NCI-H1694 treated with DMSO at 0.1 percent for 48 hours (cell line): ENCODE measurements around the gene RGS3.
"Not testable (repeated sequence)": the region's sequence is repeated elsewhere in the genome, so short reads cannot be mapped to it uniquely, and the experiment has no call there.

Experiments used
- DNase-seq: peaks from one replicate; lab custom pipeline; 2025; lab: John Stamatoyannopoulos, UW

The RGS3 gene

DNA sequence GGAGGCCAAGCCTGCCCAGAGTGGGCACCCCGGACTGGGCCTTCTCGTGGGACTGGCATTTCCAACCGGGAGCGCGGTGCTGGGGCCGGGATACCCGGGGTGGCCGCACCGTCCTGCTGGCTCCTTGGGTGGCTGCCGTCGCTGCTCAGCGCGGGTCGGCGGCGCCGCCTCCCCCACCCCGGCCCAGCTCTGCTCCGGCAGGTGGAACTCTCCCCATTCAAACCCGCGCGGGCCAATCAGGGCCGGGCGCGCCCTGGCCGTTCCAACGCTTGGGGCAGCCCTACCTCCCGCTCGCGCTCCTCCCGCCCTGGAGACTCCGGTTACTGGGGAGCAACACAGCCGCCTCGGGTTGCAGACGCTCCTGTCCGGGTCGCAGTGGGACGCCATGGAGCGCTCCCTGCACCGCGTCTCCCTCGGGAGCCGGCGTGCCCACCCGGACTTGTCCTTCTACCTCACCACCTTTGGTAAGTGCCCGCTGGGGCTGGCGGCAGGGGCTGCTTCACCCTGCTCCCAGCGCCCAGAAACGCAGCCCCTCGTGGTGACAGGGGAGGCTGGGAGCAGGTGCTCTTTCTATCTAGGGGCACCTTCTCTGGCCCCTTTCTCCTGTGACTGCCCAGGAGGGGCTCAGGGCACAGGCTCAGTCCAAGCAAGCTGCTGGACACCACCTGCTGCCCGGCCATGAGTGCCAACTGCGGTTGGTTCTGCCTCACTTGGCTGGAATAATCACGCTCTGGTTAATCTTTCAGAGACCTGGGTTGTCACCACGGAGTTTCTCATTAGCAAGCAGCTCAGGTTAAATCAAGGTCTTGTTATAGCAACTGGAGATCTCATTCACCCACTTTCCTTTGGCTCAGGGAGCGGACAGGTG lies at the start of gene RGS3:
Gene RGS3 (plus strand): TSS at position 310 of the 868 bp plus-strand sequence. CDS start 76 bp downstream, at position 386.
- no peak for DNase-seq

DNA sequence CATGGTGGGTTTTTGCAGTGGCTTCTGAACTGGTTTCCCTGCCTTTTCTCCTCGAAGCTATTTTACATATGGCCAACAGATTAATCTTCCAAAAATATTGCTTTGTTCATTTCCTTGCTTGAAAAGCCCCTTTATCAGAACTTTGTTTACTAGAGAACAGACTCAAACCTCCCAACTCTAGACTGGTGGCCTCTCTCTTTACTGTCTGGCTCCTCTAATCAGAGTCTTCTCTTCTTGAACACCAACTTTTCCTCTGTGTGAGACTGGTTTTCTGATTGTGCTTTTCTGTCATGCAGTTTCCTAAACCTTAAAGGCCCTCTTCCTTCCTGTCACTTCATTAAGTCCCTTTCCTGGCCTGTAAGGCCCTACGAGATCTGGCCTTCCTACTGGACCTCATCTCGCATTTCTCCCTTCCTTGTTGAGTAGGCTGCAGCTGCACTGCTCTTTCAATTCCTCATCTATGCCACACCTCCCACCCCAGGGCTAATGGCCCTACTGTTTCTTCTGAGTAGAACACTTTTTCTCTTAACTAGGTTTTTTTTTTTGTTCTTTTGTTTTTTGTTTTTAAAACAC lies 47.3 kb upstream of the RGS3 start:
- DNase-seq, result no peak

DNA sequence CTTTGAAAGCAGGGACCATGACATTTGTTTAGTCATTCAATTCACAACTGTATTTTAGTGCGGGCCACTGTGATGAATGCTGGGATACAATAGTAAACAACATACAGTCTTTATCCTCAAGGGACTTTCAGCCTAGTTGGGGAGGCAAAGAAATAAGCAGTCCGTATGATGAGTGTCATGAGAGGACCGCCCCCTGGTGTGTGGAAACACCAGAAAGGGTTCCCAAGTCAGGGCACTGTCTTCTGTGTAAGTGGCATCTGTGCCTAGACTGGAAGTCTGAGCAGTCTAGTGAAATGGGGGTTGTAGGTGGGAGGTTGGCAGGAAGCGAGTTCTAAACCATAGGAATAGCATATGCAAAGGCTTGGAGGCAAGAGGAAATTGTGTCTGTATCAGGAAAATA lies 46.2 kb upstream of the RGS3 start:
- no peak for DNase-seq

DNA sequence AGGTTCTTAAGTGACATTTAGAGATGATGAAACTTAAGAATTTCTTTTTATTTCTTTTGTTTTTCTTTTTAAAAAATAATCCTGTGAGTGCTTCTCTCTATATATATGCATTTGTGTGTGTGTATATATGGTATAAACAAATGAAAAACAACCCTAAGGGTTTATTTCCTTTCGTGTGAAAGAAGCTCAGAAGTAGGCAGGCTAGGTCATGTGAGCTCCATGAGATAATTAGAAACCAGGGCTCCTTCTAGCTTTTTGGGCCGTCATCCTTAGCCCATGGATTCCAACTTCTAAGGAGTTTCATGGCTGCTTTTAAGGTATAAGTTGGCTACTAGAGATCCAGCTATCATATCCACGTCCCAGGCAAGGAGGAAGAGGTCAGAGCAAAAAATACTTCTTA lies 41.8 kb upstream of the RGS3 start:
- no peak for DNase-seq

DNA sequence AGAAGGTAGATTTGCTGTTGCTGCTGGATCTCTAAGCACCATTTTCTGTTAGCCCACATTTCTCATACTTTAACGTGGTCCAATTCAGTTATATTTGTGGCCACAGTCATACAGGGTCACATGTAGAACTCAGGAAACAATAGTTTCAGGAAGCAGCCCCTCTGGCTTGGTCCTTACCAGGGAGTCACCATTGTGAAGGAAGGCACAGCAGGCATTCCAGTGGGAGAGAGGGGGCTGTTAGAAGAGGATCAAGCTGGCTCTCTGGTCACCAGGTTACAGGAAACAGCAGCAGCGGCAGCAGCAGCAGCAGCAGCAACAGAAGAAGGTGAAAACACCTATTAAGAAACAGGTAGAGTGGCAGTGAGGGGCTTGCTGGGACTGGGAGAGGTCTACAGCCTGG lies 38.5 kb upstream of the RGS3 start:
- DNase-seq, result no peak

DNA sequence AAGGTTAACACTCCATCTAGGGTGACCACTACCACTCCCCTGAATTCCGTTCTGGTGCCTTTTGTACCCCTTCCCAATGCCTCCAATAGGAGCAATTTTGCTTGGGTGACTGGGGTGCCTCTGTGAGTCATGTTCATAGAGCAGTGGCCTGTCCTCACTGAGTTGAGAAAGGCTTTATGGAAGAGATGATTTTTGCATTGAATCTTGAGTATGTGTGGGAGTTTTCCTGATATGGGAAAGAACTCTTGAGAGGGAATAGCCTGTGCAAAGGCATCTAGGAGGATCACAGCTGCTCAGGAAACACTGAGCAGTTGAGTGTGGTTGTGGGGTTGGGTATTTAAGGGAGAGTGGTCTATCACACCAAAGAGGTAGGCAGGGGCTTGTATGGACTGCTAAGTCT lies 36.8 kb upstream of the RGS3 start:
- no peak for DNase-seq

DNA sequence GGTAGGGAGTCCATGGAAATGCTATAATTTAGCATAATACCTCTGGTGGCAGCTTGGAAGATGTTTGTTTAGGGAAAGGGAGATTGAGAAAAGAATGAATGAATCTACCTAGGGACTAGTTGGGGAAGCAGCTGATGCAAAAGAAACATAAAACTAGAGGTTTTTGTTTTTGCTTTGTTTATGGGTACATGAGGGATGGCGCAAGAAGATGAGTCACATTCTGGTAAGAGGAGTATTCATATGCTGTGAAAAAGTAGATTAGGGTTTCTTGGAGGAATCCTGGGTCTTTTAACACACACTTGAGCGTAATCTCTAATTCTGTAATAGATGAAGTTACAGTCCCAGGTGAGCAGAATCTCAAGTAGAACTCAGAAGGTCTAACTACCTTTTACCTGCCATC lies 35.9 kb upstream of the RGS3 start:
- DNase-seq, result no peak

DNA sequence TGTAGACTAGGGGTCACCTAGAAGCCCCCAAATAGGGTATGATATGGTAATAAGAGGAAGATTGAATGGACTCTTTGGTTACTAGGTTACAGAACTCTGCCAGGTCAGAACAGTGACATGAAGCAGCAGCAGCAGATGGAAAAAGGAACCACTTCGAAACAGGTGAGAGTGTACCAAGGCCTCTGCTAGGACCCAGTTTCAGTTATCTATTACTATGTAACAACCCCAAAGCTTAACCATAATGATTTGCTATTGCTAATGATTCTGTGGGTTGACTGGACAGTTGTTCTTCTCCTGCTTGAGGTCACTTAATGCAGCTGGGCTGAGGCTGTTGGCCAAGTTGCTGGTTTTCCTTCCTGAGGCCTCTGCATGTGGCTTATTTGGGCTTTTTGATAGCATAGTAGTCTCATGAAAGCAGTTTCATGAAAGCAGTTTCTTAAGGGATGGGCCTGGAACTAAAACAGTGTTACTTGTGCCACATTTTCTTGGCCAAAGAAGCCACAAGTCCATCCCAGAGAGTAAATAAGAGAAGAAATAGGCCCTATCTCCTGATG lies 35.4 kb upstream of the RGS3 start:
- DNase-seq, result no peak

DNA sequence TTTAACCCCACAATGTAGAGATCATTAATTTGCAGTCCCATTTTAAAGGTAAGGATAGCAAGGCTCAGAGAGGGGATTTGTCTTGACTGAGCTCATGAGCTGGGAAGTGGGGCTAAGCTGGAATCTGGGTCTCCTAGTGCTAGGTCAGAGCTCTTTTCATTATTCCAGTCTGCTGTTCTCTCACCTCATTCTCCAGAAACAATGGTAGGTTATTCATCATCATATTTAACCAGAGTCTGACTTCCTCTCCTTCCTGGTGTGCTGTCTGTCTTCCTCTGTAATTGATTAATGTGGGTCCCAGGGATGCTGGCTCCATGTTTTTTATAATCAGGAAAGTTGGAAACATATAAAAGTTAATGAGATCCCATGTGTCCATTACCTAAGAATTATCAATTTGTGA lies 32.3 kb upstream of the RGS3 start:
- DNase-seq, result no peak

DNA sequence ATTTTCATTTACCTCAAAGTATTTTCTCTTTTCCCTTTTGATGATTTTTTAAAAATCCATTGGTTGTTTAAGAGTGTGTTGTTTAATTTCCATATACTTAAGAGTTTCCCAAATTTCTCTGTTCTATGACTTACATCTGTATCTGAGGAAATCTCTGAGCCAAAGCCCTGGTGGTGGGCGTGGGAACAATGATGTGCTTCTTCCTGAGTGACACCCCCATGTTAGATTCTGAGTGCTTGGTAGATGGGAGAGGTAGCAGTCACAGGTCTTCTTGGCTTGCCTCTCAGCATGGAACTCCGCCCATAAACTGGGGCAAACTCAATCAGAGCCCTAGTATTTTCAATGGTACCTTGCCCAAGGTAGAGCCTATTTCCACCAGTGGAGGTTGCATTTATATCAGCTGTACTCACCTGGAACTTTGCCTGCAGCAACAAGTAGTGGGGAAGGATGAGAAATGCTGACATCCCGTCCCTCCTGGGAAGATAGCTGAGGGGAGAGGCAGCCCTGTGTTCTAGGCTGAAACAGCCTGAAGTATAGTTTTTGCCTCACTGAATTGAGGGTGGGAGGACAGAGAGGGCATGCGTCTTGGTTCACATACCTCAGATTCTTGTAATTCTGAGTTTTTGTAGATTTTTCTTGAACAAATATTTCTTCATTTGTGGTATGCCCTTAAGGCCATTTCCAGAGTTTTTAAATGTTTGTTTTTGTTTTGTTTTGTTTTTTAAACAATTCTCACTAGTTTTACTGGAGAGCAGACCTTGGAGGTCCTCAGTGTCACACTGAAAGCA lies 26.6 kb upstream of the RGS3 start:
- DNase-seq, result no peak

DNA sequence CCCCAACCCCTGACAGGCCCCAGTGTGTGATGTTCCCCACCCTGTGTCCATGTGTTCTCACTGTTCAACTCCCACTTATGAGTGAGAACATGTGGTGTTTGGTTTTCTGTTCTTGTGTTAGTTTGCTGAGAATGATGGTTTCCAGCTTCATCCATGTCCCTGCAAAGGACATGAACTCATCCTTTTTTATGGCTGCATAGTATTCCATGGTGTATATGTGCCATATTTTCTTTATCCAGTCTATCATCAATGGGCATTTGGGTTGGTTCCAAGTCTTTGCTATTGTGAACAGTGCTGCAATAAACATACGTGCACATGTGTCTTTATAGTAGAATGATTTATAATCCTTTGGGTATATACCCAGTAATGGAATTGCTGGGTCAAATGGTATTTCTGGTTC lies 25.8 kb upstream of the RGS3 start:
- DNase-seq, result not testable (repeated sequence)

DNA sequence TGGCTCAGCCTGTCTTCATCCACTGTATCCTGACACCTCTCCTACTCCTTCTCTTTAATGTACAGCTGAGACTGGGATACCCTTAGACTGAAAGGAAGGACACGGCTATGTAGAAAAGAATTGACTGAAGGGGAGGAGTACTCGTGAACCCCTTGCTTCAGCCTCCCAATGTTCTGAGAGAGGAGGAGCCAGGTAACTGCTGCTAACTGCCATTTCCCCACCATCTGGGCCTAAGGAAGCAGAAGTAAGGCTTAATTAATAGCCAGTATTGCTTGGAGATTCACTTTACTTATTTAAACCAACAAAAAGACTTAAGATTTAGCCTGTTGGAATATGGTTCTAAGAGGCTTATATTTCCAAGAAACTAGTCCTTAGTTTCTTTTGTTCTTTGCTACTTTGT lies 18.8 kb upstream of the RGS3 start:
- DNase-seq, result no peak

DNA sequence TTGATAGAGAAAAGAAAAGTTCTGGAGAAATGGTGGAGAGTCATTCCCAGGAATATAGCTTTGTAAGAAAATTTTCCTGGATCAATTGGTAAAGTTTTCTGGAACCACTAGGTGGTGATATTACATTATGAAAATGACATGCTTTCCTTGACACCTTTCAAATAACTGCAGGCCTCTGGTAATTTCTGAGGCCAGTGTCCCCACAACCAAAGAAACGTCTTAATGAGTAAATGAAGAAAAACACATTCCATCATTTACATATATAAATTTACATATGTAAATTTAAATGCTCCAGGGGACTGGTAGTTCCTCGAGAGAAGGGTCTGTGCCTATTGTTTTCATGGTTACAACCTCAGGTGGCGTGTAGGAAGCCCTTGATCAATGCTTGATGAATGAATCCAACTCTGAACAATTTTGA lies 17.2 kb upstream of the RGS3 start:
- peak; percentile 40 for DNase-seq

DNA sequence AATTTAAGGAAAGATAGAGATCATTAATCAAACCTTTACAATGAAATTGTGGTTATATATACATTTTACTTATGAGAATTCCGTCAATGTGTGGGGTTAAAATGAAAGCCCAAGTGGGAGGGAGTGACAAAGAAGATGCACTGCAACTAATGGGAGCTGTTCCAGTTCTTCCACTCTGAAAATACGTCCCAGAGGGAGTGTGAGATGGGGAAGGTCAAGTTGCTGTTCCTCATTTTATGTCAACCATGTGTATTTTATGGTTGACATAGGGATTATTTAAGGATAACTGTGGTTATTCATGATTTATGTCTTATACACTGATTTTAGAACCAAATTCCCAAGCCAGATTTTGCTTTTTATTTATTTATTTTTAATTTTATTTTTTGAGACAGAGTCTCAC lies 14.2 kb upstream of the RGS3 start:
- DNase-seq, result no peak

DNA sequence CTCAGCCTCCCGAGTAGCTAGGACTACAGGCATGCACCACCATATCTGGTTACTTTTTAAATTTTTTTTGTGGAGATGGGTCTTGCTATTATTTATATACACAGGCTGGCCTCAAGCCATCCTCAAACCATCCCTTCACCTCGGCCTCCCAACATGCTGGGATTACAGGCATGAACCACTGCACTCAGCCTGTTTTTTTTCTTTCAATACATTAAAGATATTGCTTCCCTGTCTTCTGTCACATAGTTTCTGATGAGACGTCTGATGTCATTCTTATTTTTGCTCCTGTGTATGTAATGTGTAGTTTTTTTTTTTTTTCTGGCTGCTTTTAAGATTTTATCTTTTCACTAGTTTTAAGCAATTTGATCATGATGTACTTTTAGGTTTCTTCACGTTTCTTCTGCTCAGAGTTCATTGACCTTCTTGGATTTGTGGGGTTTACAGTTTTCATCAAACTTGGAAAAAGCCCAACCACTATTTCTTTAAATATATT lies 11.4 kb upstream of the RGS3 start:
- no peak for DNase-seq

DNA sequence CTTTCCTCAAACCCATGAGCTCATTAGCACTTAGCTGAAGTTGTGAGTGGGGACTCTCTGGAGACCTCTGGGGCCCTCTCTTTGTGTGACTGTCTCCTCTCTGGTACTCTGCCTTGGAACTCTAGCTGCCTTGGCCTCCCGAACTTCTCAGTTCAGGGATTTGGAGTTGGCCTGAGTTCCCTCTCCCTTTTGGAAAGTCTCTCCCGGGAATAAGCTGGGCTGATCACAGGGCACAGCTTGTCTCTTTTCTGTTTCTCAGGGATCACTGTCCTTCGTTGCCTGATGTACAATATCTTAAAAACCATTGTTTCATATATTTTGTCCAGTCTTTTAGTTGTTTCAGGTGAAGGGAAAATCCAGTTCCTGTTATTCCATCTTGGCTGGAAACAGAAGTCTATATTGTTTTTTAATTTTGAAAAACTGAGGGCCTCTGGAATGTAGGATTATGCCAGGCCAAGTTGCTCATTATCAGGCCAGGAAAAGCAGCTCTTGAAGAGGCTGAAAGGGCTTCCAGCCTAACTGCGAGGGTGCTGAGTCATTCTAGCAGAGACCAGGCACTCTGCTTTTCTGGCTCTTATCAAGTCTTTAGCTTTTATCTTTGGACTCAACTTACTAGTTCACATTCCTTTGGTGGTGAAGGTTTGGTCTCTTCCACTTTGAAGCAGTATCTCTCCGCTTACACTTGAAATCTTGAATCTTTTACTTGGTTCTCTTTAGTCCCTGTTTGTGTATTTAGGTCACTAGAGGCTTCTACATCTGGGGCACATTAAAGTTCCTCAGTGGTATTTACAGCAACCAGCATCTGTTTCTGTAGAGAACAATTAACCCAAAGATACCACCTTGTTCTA lies 8.4 kb upstream of the RGS3 start:
- no peak for DNase-seq

DNA sequence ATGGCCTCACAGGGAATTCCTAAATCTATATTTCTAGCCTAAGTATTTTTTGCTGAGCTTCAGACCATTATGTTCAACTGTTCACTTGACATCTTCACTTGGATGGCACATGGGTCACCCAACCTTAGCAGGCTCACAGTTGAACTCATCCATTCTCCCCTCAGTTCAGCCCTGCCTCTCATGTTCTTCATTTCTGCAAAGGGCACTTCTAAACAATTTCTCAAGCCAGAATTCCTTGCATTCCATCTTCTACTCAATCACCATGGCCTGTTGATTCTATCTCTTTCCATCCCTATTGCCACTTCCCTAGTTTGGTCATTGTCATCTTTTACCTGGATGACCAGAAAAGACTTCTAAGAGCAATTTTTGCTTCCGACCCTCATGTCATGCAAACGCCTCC lies 7.3 kb upstream of the RGS3 start:
- no peak for DNase-seq

DNA sequence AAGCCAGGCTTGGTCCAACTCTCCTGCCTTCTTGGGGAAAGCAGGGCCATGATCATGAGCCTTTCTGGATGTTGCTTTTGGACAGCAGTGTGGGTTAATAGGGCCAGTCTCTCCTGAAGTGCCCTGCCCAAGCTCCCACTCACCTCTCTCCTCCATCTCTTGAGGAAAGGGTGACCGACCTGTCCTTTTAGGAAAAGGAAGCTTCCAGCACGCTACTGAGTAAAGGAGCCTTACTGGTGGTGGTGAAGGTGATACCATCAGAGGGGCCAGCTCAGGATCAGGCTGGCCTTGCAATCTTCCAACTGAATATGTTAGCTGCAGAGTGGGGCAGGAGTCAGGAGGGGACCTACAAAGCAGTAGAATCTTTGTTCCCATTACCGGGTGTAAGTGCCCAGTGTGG lies 2.2 kb upstream of the RGS3 start:
- DNase-seq, result no peak

DNA sequence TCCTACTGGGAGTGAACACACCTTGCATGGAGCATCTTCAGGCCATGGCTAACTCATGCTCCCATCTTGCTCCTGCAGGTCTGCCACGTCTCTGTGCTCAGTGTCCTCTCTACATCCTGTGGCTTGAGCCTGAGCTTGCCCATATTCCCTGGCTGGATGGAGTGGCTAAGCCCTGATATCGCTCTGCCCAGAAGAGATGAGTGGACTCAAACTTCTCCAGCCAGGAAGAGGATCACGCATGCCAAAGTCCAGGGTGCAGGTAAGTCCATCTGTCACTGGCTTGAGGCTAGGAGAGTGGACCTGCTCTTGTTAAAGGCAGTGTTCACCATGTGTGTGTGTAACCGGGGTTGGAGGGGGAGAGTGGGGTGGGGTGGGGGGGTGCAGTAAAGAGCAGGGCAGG lies 1.6 kb upstream of the RGS3 start:
- no peak for DNase-seq

DNA sequence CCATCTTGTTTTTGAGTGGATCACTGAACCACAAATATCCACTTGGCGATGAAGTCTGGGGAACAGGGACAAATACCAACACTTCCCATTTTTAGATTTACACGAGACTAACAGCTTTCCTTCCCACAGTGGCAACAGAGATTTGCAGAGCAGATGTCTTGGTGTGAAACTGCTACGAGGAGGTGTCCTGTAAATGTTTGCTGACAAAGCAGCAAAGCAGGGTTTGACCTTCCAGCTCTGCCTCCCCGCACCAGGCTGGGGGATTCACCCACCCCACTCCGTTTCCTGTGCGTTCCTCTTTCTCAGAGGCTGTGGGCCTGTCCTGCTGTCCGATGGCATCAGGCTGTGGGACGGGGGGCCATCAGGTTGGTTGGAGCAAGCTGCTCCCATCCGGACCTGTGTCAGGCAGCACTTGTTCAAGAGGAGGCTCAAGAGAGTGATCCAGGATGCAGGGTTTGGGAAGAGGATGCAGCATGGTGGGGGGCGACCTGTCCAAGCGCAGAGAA lies 693 bp upstream of the RGS3 start:
- no peak for DNase-seq

DNA sequence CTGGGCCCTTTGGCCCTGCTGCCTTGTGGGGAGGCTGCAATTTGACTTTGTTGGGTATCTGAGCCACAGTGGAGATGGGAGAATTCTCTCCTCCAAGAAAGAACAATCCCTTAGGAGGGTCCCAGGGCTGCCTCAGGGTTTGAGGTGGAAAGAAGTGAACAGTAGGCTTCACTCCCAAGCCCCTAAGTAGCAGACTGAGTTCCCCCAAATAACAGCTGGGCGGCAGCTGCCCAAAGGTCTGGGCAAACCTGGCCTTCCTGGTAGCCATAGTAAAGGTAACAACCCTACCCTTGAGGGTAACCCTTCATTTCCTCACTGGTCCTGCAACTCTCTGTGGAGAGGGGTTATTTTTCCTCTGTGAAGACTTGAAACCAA lies 746 bp downstream of the RGS3 start:
- no peak for DNase-seq
